Left colon (tissue), 2 donors: Measurements from ENCODE around the gene SLC6A11. TPM values are rescaled to one million over a fixed set of nuclear protein-coding genes. Genes with fewer than 3 reads are reported as not detected.

Experiments
- ATAC-seq: fragments of 200-7000 bp; cut with Tn5 transposase; one replicate; pipeline ENCODE4 v1.9.1; 2020; ENCODE audit warnings: mild to moderate bottlenecking, moderate library complexity
- DNase-seq, 2 donors: peaks; one replicate each; pipeline ENCODE4 v3.0.0-alpha.2; 2020
- intact Hi-C, 2 donors: fragments of 100-400 bp; cut with DNase I in 1 of 2; cut with micrococcal nuclease in 1 of 2; formaldehyde crosslinking; loops; one replicate each; pipeline versions ENCODE4 v1.11.2 to v1.14.0; 2022; cut with DNase I, micrococcal nuclease
- total RNA-seq, 2 donors: library from RNA; stranded (reverse); fragmentation: NEBNext Ultra II Directional; extraction: Animal tissue kit (Norgen Biotek cat#: 25700); gene quantifications; one replicate each; pipeline ENCODE4 v1.2.1, GENCODE V29; 2021
- donor health status: DM: no; HTN: no; CAD: no.
- donor health status: DM: yes; HTN: yes; CAD: no.

The SLC6A11 gene
- total RNA-seq, 2 donors from 2014 or later = 0.08 TPM; not detected in 1

GRCh38 chr3:10957976-10958749 is 142.1 kb downstream of the SLC6A11 start:
- intact Hi-C loops = no loop called here
- ATAC-seq = peak; percentile 90

GRCh38 chr3:10960255-10960654 is 144.2 kb downstream of the SLC6A11 start:
- intact Hi-C loops = no loop called here
- no peak for DNase-seq
- ATAC-seq = no peak

More at GRCh38 chr3:10957976-10958749, 142.1 kb downstream of the SLC6A11 start:
- DNase-seq = peak; percentile 34 to 64

- DNase-seq (no peak), ATAC-seq (no peak)
- intact Hi-C loops = no loop called here
These were observed 145.9 kb downstream of the SLC6A11 start for GRCh38 chr3:10961921-10962320.

GRCh38 chr3:10962481-10963036 is 146.5 kb downstream of the SLC6A11 start:
- ATAC-seq = peak; percentile 34
- no peak for DNase-seq
- intact Hi-C loops = no loop called here

GRCh38 chr3:10964537-10965167 is 148.6 kb downstream of the SLC6A11 start:
- DNase-seq (peak in 1 of 2 donors; percentile 36), ATAC-seq (peak; percentile 49)
- intact Hi-C loops = no loop called here

- intact Hi-C loops = no loop called here
- DNase-seq (no peak), ATAC-seq (no peak)
These were observed 152.4 kb downstream of the SLC6A11 start for GRCh38 chr3:10968401-10968800.

- intact Hi-C loops = no loop called here
- no peak for DNase-seq
- ATAC-seq = no peak
These were observed 154.4 kb downstream of the SLC6A11 start for GRCh38 chr3:10970306-10970960.

GRCh38 chr3:10972072-10972782 is 156.2 kb downstream of the SLC6A11 start:
- intact Hi-C loops = no loop called here
- ATAC-seq (no peak), DNase-seq (no peak)

- intact Hi-C loops = no loop called here
- ATAC-seq = no peak
- DNase-seq = no peak
These were observed 157.1 kb downstream of the SLC6A11 start for GRCh38 chr3:10973046-10973595.

GRCh38 chr3:10974131-10974530 is 158.1 kb downstream of the SLC6A11 start:
- DNase-seq (no peak), ATAC-seq (no peak)
- intact Hi-C loops = no loop called here

- DNase-seq (no peak), ATAC-seq (no peak)
- intact Hi-C loops = no loop called here
These were observed 158.8 kb downstream of the SLC6A11 start for GRCh38 chr3:10974746-10975375.

GRCh38 chr3:10975695-10976234 is 159.7 kb downstream of the SLC6A11 start:
- intact Hi-C loops = no loop called here
- ATAC-seq = no peak
- no peak for DNase-seq

GRCh38 chr3:10976770-10977169 is 160.7 kb downstream of the SLC6A11 start:
- intact Hi-C loops = no loop called here
- DNase-seq (no peak), ATAC-seq (no peak)

- intact Hi-C loops = no loop called here
- no peak for DNase-seq
- ATAC-seq = no peak
These were observed 162.0 kb downstream of the SLC6A11 start for GRCh38 chr3:10977892-10978510.

GRCh38 chr3:10978956-10979355 is 162.9 kb downstream of the SLC6A11 start:
- no peak for DNase-seq
- no peak for ATAC-seq
- intact Hi-C loops = no loop called here

GRCh38 chr3:10980312-10980711 is 164.3 kb downstream of the SLC6A11 start:
- DNase-seq (no peak), ATAC-seq (no peak)
- intact Hi-C loops = no loop called here

GRCh38 chr3:10981031-10981430 is 165.0 kb downstream of the SLC6A11 start:
- intact Hi-C loops = no loop called here
- DNase-seq (no peak), ATAC-seq (no peak)

- DNase-seq (no peak), ATAC-seq (no peak)
- intact Hi-C loops = no loop called here
These were observed 165.9 kb downstream of the SLC6A11 start for GRCh38 chr3:10981961-10982360.
